H9 (cell line): ENCODE data around the gene GALT. TPM values are rescaled to one million over a fixed set of nuclear protein-coding genes. Genes with fewer than 3 reads are reported as not detected.

Source experiments
- DNase-seq: peaks from one replicate; pipeline ENCODE4 v3.0.0-alpha.2; 2017
- H2AFZ ChIP-seq: one replicate; pipeline ENCODE4 v1.6.1; 2013; ENCODE audit warnings: mild to moderate bottlenecking, low read length, control low read depth, moderate library complexity
- H2AK5ac ChIP-seq: 2 replicates; pipeline ENCODE4 v1.6.1; 2013; ENCODE audit warnings: low read length, control low read depth, mixed read lengths; ENCODE audit not compliant: insufficient read length
- H2BK120ac ChIP-seq: one replicate; pipeline ENCODE4 v1.6.1; 2013; ENCODE audit warnings: low read depth, mild to moderate bottlenecking, low read length, control low read depth, inconsistent platforms; ENCODE audit not compliant: poor library complexity, severe bottlenecking
- H2BK12ac ChIP-seq: 2 replicates; pipeline ENCODE4 v1.6.1; 2013; ENCODE audit warnings: low read length, control low read depth, mixed read lengths, low read depth; ENCODE audit not compliant: insufficient read length
- H2BK15ac ChIP-seq: 2 replicates; pipeline ENCODE4 v1.6.1; 2013; ENCODE audit warnings: low read depth, low read length, control low read depth
- H2BK20ac ChIP-seq: one replicate; pipeline ENCODE4 v1.6.1; 2013; ENCODE audit warnings: low read depth, mild to moderate bottlenecking, low read length, control low read depth, inconsistent platforms; ENCODE audit not compliant: poor library complexity, severe bottlenecking
- H2BK5ac ChIP-seq: 2 replicates; pipeline ENCODE4 v1.6.1; 2013; ENCODE audit warnings: low read length, control low read depth, mixed read lengths; ENCODE audit not compliant: insufficient read length
- H3K14ac ChIP-seq: 2 replicates; pipeline ENCODE4 v1.6.1; 2013; ENCODE audit warnings: low read length, control low read depth; ENCODE audit not compliant: insufficient read depth
- H3K18ac ChIP-seq: 2 replicates; pipeline ENCODE4 v1.6.1; 2013; ENCODE audit warnings: low read depth, mild to moderate bottlenecking, mixed read lengths, low read length, control low read depth; ENCODE audit not compliant: insufficient read length
- H3K23ac ChIP-seq: 2 replicates; pipeline ENCODE4 v1.6.1; 2013; ENCODE audit warnings: low read length, control low read depth, mixed read lengths, low read depth; ENCODE audit not compliant: insufficient read length
- H3K23me2 ChIP-seq: 2 replicates; pipeline ENCODE4 v1.6.1; 2013; ENCODE audit warnings: low read depth, mild to moderate bottlenecking, mixed read lengths, low read length, control low read depth; ENCODE audit not compliant: insufficient read length, poor library complexity, severe bottlenecking
- H3K27ac ChIP-seq: 2 replicates; pipeline ENCODE4 v1.5.1; 2013; ENCODE audit warnings: low read length, control low read depth, mixed read lengths, low read depth; ENCODE audit not compliant: insufficient read length
- H3K27me3 ChIP-seq: 2 replicates; pipeline ENCODE4 v1.6.1; 2013; ENCODE audit warnings: low read length, control low read depth, inconsistent platforms; ENCODE audit not compliant: insufficient read depth
- H3K4ac ChIP-seq: 2 replicates; pipeline ENCODE4 v1.6.1; 2013; ENCODE audit warnings: low read depth, mild to moderate bottlenecking, control low read depth, inconsistent platforms, low read length, moderate library complexity
- H3K4me1 ChIP-seq: 2 replicates; pipeline ENCODE4 v1.6.1; 2013; ENCODE audit warnings: low read length, control low read depth, inconsistent platforms; ENCODE audit not compliant: insufficient read depth
- H3K4me2 ChIP-seq: 2 replicates; pipeline ENCODE4 v1.6.1; 2013; ENCODE audit warnings: low read length, control low read depth, mixed read lengths; ENCODE audit not compliant: insufficient read length, insufficient read depth
- H3K56ac ChIP-seq: 2 replicates; pipeline ENCODE4 v1.6.1; 2013; ENCODE audit warnings: low read depth, mild to moderate bottlenecking, mixed read lengths, low read length, control low read depth; ENCODE audit not compliant: insufficient read length
- H3K79me1 ChIP-seq: 2 replicates; pipeline ENCODE4 v1.6.1; 2013; ENCODE audit warnings: low read depth, mild to moderate bottlenecking, moderate library complexity, low read length, control low read depth, inconsistent platforms; ENCODE audit not compliant: insufficient read depth, poor library complexity, severe bottlenecking
- H3K79me2 ChIP-seq: 2 replicates; pipeline ENCODE4 v1.6.1; 2013; ENCODE audit warnings: low read length, control low read depth, inconsistent platforms; ENCODE audit not compliant: insufficient read depth
- H3K9ac ChIP-seq: 2 replicates; pipeline ENCODE4 v1.6.1; 2013; ENCODE audit warnings: low read length, control low read depth, mixed read lengths; ENCODE audit not compliant: insufficient read length; ENCODE audit errors: extremely low read depth
- H3K9me3 ChIP-seq: one replicate; pipeline ENCODE4 v1.6.1; 2013; ENCODE audit warnings: low read depth, low read length, inconsistent platforms; ENCODE audit not compliant: control insufficient read depth
- H3T11ph ChIP-seq: one replicate; pipeline ENCODE4 v1.6.1; 2013; ENCODE audit warnings: mild to moderate bottlenecking, low read length, control low read depth, inconsistent platforms
- H4K20me1 ChIP-seq: one replicate; pipeline ENCODE4 v1.6.1; 2013; ENCODE audit not compliant: control insufficient read depth, insufficient read length, insufficient read depth
- H4K5ac ChIP-seq: 2 replicates; pipeline ENCODE4 v1.6.1; 2013; ENCODE audit warnings: low read depth, mild to moderate bottlenecking, mixed read lengths, low read length, control low read depth; ENCODE audit not compliant: insufficient read length
- H4K8ac ChIP-seq: replicated peaks from 2 replicates; pipeline ENCODE4 v1.6.1; 2013; ENCODE audit warnings: low read length, control low read depth, mixed read lengths, low read depth; ENCODE audit not compliant: insufficient read length
- H4K91ac ChIP-seq: 2 replicates; pipeline ENCODE4 v1.6.1; 2013; ENCODE audit warnings: low read depth, mild to moderate bottlenecking, moderate library complexity, mixed read lengths, low read length, control low read depth; ENCODE audit not compliant: insufficient read length
- H3K27ac Mint-ChIP-seq, 3 experiments: 2 replicates in 2 of 3; 3 replicates in 1 of 3; pipeline ENCODE4 v1.8.0; 2020 to 2021; ENCODE audit warnings: mixed read lengths in 3 of 3, mild to moderate bottlenecking in 1 of 3, moderate library complexity in 1 of 3
- H3K27me3 Mint-ChIP-seq: 2 replicates; pipeline ENCODE4 v1.8.0; 2021; ENCODE audit warnings: low read depth, mild to moderate bottlenecking, moderate library complexity, mixed read lengths
- H3K36me3 Mint-ChIP-seq, 3 experiments: 2 replicates in 2 of 3; 3 replicates in 1 of 3; pipeline ENCODE4 v1.8.0; 2020 to 2021; ENCODE audit warnings: low read depth in 3 of 3, mixed read lengths in 3 of 3; ENCODE audit not compliant: insufficient read depth in 1 of 3
- H3K4me1 Mint-ChIP-seq, 2 experiments: 2 replicates each; pipeline ENCODE4 v1.8.0; 2020; ENCODE audit warnings: mixed read lengths in 2 of 2
- H3K4me3 Mint-ChIP-seq, 2 experiments: 2 replicates in 1 of 2; 3 replicates in 1 of 2; pipeline ENCODE4 v1.8.0; 2020 to 2021; ENCODE audit warnings: mild to moderate bottlenecking in 2 of 2, mixed read lengths in 2 of 2, moderate library complexity in 1 of 2
- H3K9me3 Mint-ChIP-seq, 2 experiments: 2 replicates in 1 of 2; 3 replicates in 1 of 2; pipeline ENCODE4 v1.8.0; 2020; ENCODE audit warnings: mild to moderate bottlenecking in 2 of 2, mixed read lengths in 2 of 2, moderate library complexity in 1 of 2
- WGBS: extraction: QIAGEN DNeasy Blood & Tissue Kit; methylation state at CpG from one replicate; pipeline ENCODE4 v1.1.7; 2013; ENCODE audit warnings: missing lambda C conversion rate, low lambda C conversion rate, mixed read lengths; ENCODE audit not compliant: insufficient read length; ENCODE audit errors: extremely low coverage; 5-methylcytosine and 5-hydroxymethylcytosine counted together
- total RNA-seq: library from RNA; stranded (reverse); gene quantifications from 2 replicates; pipeline ENCODE4 v1.2.1, GENCODE V29; 2021
- TF ChIP-seq, protein P1 (sequence below): fragments of 200-600 bp; sonication (generic); conservative IDR thresholded peaks from 3 replicates; pipeline ENCODE4 v1.8.0; 2021; ENCODE audit warnings: antibody characterized with exemption, mild to moderate bottlenecking

GALT gene
- total RNA-seq, 1 experiment from 2014 or later = 41.5 TPM

DNA sequence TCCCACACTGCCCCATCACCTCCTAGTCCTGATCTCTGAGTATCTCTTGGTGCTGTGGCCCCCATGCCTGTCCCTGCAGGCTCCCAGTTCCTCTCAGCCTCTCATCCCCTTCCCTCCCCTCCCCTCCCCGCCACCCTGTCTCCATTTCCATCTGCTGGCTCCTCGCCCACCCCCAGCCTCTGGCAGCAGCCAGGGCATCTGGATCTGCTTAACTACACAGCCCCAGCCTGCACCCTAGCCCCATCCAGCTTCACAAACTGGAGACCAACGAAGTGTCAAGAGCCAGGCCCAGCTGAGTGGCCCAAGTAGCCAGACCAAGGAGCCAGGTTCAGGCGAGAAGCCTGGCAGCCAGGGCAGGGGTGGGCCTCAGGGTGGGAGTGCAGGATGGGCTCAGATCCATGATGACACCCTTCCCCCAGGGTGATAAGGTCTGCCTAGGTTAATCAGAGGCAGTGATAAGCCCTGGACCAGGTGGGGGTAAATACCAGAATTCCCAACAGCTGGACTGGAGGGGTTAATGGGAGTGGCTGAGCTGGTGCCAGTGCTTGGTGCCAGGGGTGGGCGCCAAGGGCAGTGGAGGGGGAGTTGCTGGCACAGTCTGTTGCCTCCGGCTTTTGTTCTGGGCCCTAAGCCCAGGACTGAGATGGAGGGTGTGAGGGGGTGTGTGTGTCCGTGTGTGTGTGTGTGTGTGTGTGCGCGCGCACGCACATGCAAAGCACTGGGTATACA, 8.0 kb downstream of the GALT start:
- no peak overlapping the region for H2AK5ac ChIP-seq
- H3K23ac ChIP-seq = no peak overlapping the region
- H3K4me2 ChIP-seq = no peak overlapping the region

More for the DNA sequence above, 8.0 kb downstream of the GALT start:
- Mint-ChIP-seq H3K9me3 (no peaks in the 10 kb centered on the region), H3K36me3 (peaks cover 2 to 7% (median 4%) of the 10 kb centered on the region in 3 experiments; a peak in 5 of 7 replicates), H3K27ac (no peak overlapping the region; a peak in 1 of 7 replicates), H3K4me3 (no peak overlapping the region; a peak in 1 of 5 replicates), H3K4me1 (peaks cover 30 to 42% of the 10 kb centered on the region in 2 experiments), H3K27me3 (peaks cover 6% of the 10 kb centered on the region)
- TF ChIP-seq, protein P1, sequence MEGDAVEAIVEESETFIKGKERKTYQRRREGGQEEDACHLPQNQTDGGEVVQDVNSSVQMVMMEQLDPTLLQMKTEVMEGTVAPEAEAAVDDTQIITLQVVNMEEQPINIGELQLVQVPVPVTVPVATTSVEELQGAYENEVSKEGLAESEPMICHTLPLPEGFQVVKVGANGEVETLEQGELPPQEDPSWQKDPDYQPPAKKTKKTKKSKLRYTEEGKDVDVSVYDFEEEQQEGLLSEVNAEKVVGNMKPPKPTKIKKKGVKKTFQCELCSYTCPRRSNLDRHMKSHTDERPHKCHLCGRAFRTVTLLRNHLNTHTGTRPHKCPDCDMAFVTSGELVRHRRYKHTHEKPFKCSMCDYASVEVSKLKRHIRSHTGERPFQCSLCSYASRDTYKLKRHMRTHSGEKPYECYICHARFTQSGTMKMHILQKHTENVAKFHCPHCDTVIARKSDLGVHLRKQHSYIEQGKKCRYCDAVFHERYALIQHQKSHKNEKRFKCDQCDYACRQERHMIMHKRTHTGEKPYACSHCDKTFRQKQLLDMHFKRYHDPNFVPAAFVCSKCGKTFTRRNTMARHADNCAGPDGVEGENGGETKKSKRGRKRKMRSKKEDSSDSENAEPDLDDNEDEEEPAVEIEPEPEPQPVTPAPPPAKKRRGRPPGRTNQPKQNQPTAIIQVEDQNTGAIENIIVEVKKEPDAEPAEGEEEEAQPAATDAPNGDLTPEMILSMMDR = no peak
- peaks cover 7% of the 10 kb centered on the region for H3K23me2 ChIP-seq
- H3K4me1 ChIP-seq = peaks cover 5% of the 10 kb centered on the region; the same call in 1 of the 2 replicates
- H4K5ac ChIP-seq = no peak overlapping the region
- no peaks in the 10 kb centered on the region for H3K27me3 ChIP-seq
- H3K9ac ChIP-seq = no peak overlapping the region
- H3K18ac ChIP-seq = no peak overlapping the region
- no peak overlapping the region for H4K91ac ChIP-seq
- H3K14ac ChIP-seq = no peak overlapping the region; the same call in 1 of the 2 replicates
- H2BK5ac ChIP-seq = no peak overlapping the region
- no peak overlapping the region for H2BK120ac ChIP-seq
- no peak overlapping the region for H2BK20ac ChIP-seq
- H3K27ac ChIP-seq = no peak overlapping the region
- H3K56ac ChIP-seq = no peak overlapping the region
- DNase-seq = no peak
- H3K79me1 ChIP-seq = no peaks in the 10 kb centered on the region
- no peak overlapping the region for H2AFZ ChIP-seq
- WGBS = no CpG with 5 or more reads among the region's 11 CpGs
- H3K79me2 ChIP-seq = no peaks in the 10 kb centered on the region
- no peaks in the 10 kb centered on the region for H3K9me3 ChIP-seq
- H2BK12ac ChIP-seq = no peak overlapping the region
- H3T11ph ChIP-seq = no peak overlapping the region
- H3K4ac ChIP-seq = no peak overlapping the region
- H2BK15ac ChIP-seq = no peak overlapping the region
- peaks cover 3% of the 10 kb centered on the region for H4K20me1 ChIP-seq
- H4K8ac ChIP-seq = no peak overlapping the region
